Mucosa of gallbladder (tissue), 1 donor: Measurements from ENCODE around the gene PRKAR2B. TPM values are rescaled to one million over a fixed set of nuclear protein-coding genes. Genes with fewer than 3 reads are reported as not detected.
"Not testable (repeated sequence)": the region's sequence is repeated elsewhere in the genome, so short reads cannot be mapped to it uniquely, and the experiment has no call there.

Experiments used
- DNase-seq: peaks from one replicate; pipeline ENCODE4 v3.0.0-alpha.2; 2020; ENCODE audit warnings: low spot score
- total RNA-seq: library from RNA; stranded (reverse); gene quantifications from one replicate; pipeline ENCODE4 v1.2.1, GENCODE V29; 2021
- donor health status: DM: no; HTN: no; CAD: no.

PRKAR2B gene
- total RNA-seq, 1 donor from 2014 or later, result 7.1 TPM

DNA sequence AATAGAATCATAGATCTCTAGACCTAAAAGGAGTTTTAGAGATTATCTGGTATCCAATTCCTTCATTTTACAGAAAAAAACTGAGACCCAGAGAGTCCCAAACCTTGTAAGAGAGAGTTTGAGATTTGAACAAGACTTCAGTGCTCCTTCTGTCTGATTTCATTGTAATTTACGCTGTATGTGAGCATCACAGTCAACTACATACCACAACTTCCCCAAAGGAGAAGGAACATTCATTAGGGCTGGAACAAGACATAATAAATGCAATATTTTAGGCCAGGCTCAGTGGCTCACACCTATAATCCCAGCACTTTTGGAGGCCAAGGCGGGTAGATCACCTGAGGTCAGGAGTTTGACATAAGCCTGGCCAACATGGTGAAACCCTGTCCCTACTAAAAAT is 17.3 kb upstream of the PRKAR2B start:
- DNase-seq, result no peak

DNA sequence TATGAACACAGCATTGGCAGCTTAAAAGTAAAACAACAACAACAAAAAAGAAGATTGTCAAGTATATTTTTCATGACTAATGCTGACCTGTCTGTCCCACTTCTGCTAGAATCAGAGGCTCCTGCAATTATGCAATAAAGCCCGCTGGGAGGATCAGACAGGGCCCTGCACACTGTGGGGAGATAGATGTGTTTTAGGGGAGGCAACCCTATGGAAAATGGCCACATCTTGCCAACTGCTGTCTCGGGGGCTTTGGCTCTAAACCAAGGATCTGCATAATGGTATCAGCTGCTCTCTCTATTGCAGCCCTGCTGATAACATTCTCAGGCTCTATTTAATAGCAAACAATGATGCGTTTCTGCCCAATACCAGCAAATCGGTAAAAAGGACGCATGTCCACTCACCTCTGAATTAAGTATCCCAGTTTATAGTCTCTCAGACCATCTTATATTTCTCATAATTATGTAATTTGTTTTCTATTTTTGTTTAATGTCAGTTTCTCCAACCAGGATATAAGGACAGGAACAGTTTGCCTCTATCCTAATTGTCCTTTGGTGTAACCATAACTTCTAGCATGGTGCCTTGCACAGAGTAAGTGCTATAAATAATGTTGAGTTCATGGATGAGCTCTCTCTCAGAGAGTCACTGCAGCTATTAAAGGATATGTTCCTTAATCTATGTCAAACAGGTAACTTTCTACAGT is 15.3 kb upstream of the PRKAR2B start:
- DNase-seq, result no peak

DNA sequence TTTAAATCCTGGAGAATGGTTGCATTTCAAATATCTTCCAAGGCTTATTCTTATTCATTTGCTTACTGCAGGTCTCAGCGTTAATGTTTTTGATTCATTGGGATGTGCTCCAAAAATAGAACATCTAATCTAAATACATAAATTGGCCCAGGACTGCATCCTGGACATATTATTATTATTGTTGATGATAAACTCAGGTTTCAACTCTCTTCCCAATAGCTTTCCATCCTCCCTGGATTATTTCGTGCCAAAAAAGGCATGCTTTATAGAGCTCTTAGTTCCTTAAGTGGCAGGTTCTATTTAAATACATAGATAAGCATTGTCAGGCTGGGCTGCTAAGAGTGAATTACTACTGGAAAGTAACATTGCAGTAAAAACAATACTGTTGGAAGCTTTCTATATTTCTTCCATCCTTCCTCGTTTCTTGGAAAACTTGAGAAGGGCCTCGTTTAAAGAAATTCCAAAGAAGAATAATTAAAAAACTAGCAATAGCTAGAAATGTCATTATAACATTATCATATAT is 14.7 kb upstream of the PRKAR2B start:
- no peak for DNase-seq

DNA sequence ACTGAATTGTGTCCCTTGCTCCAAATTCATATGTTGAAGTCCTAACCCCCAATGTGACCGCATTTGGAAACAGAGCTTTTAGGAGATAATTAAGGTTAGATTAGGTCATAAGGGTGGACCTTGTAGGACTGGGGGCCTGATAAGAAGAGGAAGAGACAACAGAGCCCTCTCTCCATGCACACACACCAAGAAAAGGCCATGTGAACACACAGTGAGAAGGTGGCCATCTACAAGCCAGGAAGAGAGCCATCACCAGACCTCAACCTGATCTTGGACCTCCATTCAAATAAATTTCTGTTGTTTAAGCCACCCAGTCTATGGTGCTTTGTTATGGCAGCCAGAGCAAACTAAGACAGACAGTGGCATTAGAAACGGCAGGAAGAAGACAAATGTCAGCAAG is 12.5 kb upstream of the PRKAR2B start:
- DNase-seq, result no peak

DNA sequence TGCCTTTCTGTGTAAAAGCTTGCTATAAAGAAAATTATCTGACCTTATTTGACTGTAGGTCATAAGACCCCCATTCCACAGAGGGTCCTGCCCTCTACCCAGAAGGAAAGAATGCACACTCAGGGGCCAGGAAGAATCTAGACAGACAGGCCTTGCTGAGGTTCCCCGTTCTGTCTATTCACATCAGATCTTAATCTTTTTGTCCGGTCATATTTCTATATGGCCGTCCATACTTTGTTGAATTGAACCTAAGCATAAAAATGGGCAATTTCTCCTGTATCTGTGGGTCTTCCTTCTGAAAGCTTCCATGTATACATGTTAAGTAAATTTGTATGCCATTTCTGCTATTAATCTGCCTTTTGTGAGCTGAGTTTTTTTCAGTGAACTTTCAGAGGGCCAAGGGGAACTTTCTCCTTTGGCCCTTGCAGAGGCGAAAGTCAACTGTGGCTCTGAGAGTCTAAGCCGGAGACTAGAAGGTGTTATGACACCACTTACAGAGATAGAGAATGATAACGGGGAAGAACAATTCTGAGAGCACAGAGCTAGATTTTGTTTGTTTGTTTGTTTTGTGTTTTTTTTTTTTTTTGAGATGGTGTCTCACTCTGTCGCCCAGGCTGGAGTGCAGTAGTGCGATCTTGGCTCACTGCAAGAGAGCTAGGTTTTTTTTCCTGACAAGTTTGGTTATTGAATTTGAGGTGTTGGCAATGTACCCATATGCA is 11.6 kb upstream of the PRKAR2B start:
- no peak for DNase-seq

DNA sequence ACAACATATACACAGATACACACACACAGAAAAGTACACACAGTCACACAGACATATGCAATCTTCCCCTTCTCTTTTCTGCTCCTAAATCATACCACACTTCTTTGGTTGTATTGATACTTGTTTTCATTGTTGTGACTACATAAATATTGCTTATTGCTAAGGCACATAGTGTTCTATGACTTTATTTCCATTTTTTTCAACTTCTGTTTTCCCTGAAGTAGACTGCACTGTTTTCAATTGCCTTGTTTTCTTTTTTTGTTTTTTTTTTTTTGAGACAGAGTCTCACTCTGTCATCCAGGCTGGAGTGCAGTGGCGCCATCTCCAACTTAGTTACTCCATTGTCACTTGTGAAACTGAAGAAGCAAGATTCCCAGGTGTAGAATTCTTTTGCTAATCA is 10.0 kb upstream of the PRKAR2B start:
- no peak for DNase-seq

DNA sequence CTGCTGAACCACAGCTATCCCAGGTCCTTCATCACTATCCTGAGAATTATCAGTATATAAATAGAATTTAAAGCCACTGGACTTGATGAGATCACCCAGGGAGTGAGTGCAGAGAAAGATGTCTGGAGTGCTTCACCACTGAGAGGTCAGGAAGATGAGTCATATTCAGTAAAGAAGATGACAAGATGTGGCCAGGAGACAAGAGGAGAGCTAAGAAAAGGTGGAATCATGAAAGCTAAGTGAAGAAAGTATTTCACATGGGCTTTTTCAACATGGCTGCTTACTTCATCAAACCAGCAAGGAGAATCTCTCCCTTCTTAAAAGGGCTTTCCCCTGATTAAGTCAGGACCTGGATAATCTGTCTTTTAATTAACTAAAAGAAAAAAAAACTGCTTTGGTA is 9.1 kb upstream of the PRKAR2B start:
- no peak for DNase-seq

DNA sequence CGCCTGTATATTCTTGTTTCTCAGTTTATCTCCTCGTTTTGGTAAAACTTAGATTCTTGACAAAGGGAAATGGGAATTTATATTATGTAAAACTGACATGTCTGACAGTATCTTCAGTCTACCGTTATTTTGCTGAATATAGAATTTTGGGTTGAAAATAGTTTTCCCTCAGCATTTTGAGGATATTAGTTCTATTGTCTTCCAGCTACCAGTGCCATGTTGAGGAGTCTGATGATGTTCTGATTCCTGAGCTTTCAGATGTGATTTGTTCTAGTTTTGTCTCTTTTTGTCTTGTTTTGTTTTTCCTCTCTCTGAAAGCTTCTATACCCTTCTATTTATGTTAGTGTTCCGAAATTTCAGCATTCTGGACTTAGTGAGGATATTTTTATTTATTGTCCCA is 8.0 kb upstream of the PRKAR2B start:
- DNase-seq, result no peak

DNA sequence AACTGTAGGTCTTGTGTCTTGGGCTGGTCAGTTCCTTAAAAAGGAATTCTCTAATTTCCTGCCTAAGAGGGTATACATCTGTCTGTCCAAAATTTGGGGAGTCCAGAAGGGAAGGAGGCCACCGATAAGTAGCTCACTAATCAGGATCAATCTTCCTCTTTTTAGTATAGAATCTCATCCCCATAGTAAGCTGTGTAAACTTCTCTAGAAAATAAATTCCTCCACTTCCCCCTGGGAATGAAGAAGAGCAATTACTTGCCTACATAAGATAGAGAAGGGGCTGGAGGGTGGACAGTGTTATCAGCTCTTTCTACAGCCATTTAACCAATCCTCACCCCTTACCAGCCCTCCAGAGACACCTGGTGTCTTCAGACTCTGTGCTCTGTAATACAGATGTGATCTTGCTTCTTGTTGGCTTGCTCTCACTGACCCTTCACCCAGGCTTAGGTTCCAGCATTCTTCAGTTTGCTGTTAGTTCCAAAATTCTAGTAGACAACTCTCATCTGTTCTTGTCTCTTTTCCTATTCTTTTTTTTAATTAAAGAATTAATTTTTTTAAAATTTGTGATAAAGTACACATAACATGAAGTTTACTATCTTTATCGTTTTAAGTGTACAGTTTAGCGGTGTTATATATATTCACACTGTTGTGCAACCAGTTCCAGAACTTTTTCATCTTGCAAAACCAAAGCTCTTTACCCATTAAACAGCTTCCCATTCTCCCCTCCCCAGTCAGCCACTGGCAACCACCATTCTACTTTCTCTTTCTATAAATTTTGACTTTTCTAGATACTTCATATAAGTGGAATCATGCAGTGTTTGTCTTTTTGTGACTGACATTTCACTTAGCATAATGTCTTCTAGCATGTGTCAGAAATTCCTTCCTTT is 6.5 kb upstream of the PRKAR2B start:
- no peak for DNase-seq

DNA sequence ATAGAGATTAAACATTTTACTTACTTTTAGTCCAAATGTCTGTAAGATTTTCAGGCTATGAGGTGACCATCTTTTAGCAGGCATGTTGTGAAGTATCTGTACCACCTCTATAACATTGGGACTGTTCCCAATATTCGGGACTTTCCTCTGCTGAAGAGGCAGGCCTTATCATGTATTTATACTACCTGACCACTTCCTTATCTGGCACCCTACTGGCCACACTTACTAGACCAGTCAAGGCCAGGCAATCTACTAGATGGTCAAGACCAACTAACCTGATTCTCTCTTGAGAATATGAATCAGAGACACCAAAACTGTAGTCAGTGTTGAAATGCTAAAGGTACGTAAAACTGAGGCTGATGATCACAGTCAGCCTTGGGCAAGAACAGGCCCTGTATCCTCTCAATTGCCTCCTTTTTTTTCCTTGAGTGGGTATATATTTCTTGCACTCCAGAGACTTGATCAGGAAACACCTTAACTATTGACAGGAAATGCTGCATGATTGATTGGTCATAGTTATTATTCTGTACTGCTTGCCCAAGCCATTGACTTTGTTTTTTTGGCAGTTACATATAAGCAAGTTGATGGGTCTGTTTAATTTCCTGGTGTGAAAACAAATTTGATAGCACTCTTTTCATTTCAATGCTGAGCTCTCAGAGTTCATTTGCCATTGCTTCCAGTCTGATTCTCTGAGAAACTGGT is 5.2 kb upstream of the PRKAR2B start:
- DNase-seq, result no peak

DNA sequence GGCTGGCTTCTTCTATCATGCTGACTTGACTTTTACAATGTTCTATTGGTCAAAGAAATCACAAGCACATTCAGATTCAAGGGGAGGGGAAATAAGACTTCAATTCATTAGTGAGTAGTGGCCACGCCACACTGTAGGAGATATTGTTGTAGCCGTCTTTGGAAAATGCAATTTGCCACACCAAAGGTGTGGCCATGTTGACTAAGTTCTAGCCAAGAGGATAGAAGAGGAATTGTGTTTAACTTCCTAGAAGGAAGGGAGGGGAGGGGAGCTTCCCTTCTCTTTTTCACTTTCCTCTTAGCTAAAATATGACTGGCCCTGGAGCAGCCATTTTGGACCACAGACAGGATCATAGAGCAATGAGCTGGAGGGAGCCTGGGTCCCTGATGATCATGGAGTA is 3.4 kb upstream of the PRKAR2B start:
- no peak for DNase-seq

DNA sequence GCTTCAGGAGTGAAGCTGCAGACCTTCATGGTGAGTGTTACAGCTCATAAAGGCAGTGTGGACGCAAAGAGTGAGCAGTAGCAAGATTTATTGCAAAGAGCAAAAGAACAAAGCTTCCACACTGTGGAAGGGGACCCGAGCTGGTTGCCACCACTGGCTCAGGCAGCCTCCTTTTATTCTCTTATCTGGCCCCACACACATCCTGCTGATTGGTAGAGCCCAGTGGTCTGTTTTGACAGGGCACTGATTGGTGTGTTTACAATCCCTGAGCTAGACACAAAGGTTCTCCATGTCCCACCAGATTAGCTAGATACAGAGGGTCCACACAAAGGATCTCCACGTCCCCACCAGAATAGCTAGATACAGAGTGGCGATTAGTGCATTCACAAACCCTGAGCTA is 2.7 kb upstream of the PRKAR2B start:
- DNase-seq, result not testable (repeated sequence)

DNA sequence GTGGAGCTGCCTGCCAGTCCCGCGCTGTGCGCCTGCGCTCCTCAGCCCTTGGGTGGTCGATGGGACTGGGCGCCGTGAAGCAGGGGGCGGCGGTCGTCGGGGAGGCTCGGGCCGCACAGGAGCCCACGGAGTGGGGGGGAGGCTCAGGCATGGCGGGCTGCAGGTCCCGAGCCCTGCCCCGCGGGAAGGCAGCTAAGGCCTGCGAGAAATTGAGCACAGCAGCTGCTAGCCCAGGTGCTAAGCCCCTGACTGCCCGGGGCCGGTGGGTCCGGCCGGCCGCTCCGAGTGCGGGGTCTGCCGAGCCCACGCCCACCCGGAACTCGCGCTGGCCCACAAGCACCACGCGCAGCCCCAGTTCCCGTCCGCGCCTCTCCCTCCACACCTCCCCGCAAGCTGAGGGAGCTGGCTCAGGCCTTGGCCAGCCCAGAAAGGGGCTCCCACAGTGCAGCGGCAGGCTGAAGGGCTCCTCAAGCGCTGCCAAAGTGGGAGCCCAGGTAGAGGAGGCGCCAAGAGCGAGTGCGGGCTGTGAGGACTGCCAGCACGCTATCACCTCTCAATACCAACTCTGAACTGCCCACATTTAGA is 2.1 kb upstream of the PRKAR2B start:
- not testable (repeated sequence) for DNase-seq

DNA sequence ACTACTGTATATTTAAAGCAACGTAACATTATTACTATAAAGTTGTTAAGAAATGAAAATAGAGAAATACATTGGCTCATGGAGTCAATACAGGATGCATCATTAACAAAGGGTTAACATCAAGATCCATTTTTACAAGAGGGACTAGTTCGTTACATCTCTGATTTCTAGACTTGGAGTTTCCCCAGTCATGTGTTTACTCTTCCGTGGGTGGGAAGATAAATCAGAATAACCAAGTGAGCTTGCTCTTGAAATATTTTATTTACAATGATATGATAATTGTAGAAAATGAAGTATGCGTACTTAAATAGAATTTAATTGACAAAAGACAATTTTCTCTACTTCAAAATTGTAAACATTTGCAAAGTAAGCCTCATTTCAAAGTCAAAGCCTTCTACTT is 1.0 kb upstream of the PRKAR2B start:
- no peak for DNase-seq

DNA sequence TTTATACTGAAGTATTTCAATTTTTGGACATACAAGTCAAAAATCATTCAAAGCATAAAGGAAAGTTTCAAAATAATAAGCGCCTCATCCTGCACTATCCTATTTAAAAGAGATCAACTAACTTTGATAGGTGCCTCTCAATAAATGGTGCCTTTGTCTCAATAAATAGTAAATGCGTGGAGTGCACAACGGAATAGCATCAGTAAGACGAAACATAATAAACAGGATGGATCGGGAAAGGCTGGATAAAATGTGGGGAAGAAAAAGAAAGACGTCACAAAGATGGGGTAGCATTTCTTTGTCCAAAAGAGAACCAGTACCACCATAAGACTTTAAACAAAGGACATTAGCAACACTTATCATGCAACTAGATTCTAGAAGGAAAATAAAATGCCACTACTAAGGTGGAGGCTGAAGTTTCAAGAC is 571 bp upstream of the PRKAR2B start:
- DNase-seq, result no peak

DNA sequence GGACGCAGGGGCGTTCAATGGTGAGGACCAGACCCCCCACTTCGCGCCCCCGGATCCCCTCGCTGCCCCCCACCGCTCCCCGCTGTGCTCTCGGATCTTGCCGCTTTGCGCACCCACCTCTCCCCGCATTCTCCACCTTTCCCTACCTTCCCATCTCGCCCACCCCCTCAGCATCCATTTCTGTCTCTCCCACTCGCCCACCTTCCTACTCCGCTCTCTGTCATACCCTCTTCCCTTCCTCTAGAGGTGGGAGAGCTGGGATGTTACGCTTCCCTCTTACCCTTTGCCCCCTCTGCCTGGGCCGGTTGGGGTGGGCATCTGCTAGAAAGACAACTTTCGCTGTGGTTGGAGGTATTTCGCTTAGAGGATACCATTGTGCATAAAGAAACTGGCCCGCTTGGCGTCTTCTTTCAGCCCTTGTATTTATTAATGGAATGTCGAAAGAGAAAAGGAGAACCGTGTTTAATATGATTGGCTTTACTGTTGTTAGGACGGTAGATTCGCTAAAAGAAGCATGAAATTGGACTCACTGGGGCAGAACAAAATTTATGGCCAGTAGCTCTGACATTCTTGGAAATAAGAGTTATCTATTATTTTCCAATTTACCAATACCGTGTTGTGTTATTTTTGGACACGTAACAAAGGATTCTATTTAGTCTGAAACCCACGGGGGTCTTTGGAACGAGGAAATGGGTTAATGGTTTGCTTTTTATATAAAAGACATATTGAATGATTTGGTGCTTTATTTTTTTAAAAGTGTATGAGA is 873 bp downstream of the PRKAR2B start:
- DNase-seq, result no peak

DNA sequence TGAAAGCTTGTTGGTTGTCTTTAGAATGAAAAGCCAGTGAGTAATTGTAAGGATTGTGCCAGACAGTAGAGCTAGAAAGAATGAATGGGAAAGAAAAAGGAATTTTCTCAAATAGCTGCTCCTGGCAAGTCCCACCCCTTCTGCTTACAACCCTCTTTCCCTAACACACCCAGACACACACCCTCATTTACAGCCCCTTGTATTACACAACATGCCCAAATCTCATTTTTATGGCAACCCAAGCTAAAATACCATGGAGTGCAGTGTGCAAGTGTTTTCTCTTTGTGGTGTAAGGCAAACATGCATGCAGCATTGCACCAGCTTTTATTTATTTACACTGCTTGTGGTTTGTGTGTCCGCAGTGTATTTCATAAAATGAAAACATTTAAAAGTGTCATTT is 1.5 kb downstream of the PRKAR2B start:
- DNase-seq, result no peak

DNA sequence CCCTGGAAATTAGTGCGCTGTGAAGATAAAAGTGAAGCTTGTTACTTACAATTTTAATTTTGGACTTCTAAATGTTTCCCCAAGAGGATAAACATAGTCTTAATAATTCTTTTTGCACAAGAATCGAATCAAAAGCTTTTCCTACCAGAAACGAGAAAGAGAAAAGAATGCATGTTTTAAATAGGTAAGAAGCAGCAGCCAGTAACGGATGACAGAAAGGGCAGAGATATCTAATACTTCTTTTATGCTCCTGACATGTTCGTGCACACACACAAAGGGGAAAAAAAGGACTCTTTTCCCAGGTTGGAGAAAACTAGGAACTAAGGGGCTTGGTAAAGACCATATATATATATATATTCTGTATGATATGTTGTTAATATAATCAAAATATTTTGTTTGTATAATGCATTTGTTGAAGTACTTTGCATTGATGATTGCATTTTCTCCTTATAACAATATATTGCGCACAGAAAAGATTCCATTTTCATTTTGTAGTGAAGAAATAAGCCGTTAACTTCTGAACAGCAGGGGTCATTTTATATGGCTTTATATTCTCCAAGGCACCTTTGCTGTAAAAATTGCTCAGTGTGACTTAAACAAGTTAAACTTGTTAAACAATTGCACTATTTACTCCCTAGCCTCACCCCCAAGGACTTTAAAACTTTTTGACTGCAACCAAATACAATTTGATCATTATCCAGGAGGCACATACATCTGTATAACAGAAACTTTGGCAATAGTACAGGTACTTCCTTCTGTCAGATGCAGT is 2.2 kb downstream of the PRKAR2B start:
- DNase-seq, result no peak

DNA sequence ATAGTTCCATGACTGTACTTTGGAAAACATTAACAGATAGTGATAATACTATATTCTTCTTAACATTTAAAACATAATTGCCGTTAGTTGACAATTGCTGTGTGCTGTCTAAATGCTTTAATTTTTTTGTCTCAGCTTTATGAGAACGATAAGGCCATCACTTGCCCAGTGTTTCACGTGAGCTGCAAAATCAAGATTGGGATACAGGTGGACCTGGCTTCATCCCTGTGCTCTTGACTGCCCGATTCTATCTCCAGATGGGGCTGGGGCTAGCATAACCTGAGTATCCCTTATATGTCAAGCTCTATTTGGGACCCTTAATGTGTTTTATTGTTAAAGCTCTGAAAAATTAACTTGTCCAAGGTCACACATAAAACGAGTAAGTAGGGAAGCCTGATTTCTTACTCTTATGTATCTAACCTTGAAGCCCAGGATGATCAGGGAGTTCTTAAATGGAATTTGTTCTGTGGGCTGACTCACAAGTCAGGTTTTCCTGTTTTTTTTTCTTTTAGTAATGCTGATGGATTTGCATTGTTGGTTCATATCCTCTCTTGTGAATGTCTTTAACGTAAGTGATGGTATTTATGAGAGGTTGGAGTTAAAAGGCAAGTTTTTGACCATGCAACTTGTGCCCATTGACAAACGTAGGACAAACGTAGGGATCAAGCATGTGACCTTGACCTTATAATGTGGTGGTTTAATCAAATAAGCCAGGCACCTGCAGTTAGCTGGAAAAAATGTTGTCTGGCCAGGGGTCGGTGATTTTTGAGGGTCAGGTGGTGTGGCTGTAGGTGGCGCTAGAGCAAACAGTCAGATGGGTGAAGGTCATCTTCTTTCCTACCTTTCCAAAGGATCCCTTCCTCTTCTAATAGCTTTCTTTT is 3.6 kb downstream of the PRKAR2B start:
- no peak for DNase-seq
